ENCODE measurements around the gene NUP107.
A peak's percentile ranks its signal among the peaks of the same experiment; 100 is the strongest.
"Not testable (repeated sequence)": the region's sequence is repeated elsewhere in the genome, so short reads cannot be mapped to it uniquely, and the experiment has no call there.

Gene NUP107

GRCh38 chr12:68686595-68687521 lies at the start of gene NUP107:
Gene NUP107, plus strand, starts transcription at chr12:68686978. Its CDS starts 88 bp downstream, at chr12:68687066.
- DNase-seq = peak; percentile 99

GRCh38 chr12:68637439-68637838 lies 49.3 kb upstream of the NUP107 start:
- DNase-seq = not testable (repeated sequence)

- no peak for DNase-seq
Measured at GRCh38 chr12:68638171-68638570, 48.6 kb upstream of the NUP107 start.

- no peak for DNase-seq
Measured at GRCh38 chr12:68638721-68639395, 47.9 kb upstream of the NUP107 start.

- no peak for DNase-seq
Measured at GRCh38 chr12:68639396-68639767, 47.4 kb upstream of the NUP107 start.

- no peak for DNase-seq
Measured at GRCh38 chr12:68641138-68641537, 45.6 kb upstream of the NUP107 start.

GRCh38 chr12:68646484-68646883 lies 40.3 kb upstream of the NUP107 start:
- DNase-seq = no peak

- no peak for DNase-seq
Measured at GRCh38 chr12:68647507-68647906, 39.3 kb upstream of the NUP107 start.

GRCh38 chr12:68648179-68648578 lies 38.6 kb upstream of the NUP107 start:
- no peak for DNase-seq

GRCh38 chr12:68665016-68665569 lies 21.7 kb upstream of the NUP107 start:
- no peak for DNase-seq

GRCh38 chr12:68667291-68667690 lies 19.5 kb upstream of the NUP107 start:
- DNase-seq = no peak

- no peak for DNase-seq
Measured at GRCh38 chr12:68667896-68668295, 18.9 kb upstream of the NUP107 start.

GRCh38 chr12:68671179-68671578 lies 15.6 kb upstream of the NUP107 start:
- DNase-seq = no peak

GRCh38 chr12:68673788-68674187 lies 13.0 kb upstream of the NUP107 start:
- no peak for DNase-seq

GRCh38 chr12:68674376-68674775 lies 12.4 kb upstream of the NUP107 start:
- DNase-seq = no peak

GRCh38 chr12:68675101-68675842 lies 11.5 kb upstream of the NUP107 start:
- DNase-seq = peak; percentile 16

GRCh38 chr12:68676854-68677253 lies 9.9 kb upstream of the NUP107 start:
- not testable (repeated sequence) for DNase-seq

- DNase-seq = no peak
Measured at GRCh38 chr12:68686262-68686594, 550 bp upstream of the NUP107 start.

GRCh38 chr12:68695454-68695853 lies 8.7 kb downstream of the NUP107 start:
- no peak for DNase-seq

- no peak for DNase-seq
Measured at GRCh38 chr12:68699486-68699885, 12.7 kb downstream of the NUP107 start.

- DNase-seq = no peak
Measured at GRCh38 chr12:68727776-68728175, 41.0 kb downstream of the NUP107 start.

- peak; percentile 83 for DNase-seq
Measured at GRCh38 chr12:68733661-68734071, 46.9 kb downstream of the NUP107 start.

GRCh38 chr12:68739891-68740290 lies 53.1 kb downstream of the NUP107 start:
- no peak for DNase-seq
